Measurements from ENCODE around the gene SNX5. TPM values are rescaled to one million over a fixed set of nuclear protein-coding genes. Genes with fewer than 3 reads are reported as not detected.
A peak's percentile ranks its signal among the peaks of the same experiment; 100 is the strongest.

Gene SNX5
- polyA plus RNA-seq, 4 donors = 67.8 to 295 (median 79.1) TPM

DNA sequence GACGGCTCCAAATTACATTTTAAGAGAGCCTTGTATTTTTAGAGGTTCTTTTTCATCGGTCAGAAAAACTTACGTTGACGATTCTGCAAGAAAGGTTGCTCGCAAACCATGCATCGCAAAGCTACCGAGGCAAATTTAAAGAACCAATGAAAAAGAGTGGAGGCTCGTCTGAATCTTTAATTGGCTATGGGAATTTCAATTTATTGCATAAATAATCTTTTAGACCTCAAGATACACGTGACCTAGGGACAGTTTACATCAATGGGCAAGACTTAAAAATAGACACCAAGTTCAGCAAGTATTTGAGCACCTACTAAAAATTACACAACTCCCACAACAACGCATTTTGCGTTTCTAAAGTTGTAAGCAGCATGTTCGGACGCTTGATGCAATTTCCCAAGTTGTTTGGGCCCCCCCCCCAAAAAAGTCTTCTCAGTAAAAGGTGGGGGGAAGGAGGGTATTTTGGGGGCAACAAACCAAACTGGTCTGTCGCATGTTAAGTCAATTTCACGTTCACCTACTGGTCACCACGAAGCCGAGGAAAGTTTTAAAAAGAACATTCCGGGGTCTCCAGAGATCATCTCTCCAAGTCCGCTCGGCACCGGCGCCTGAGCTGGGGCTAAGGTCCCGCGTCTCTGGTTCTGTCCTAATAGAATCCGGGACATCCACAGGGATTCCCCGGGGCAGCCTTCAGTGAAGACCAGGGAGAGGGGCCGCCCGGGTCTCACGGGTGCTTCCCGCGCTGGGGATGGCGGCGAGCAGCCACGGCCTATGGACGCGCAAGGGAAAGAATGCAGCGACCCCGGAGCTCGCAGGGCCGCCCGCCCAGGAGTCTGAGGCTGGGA, 851 bp downstream of the SNX5 start:
- Histone ChIP-seq H3K4me3 (ENCODE audit: low read depth in 1 of 3, low read length in 3 of 3) (peak overlapping the region; percentile 77 to 98 (median 93)), H3K27me3 (ENCODE audit: control insufficient read depth in 3 of 3, insufficient read depth in 3 of 3, low read length in 3 of 3) (no peaks in the 10 kb centered on the region), H3K27ac (ENCODE audit: low read depth in 1 of 3, low read length in 2 of 3) (peak overlapping the region; percentile 95 to 100 (median 99)), H3K36me3 (ENCODE audit: control insufficient read depth in 3 of 3, insufficient read depth in 2 of 3, low read depth in 1 of 3, low read length in 3 of 3) (peaks cover 0 to 8% (median 0%) of the 10 kb centered on the region in 3 donors), H3K9me3 (ENCODE audit: control insufficient read depth in 2 of 2, insufficient read depth in 1 of 2, low read depth in 1 of 2, low read length in 1 of 2) (no peaks in the 10 kb centered on the region), H3K4me1 (ENCODE audit: control insufficient read depth in 3 of 3, insufficient read depth in 2 of 3, low read depth in 1 of 3, low read length in 2 of 3) (peaks cover 8 to 33% (median 30%) of the 10 kb centered on the region in 3 donors)
- 0 to 1% (median 0%) methylated on average over 40 to 41 of the region's 41 CpGs for WGBS, 3 donors
- FAIRE-seq (no peak), DNase-seq (peak; percentile 35 to 50)

DNA sequence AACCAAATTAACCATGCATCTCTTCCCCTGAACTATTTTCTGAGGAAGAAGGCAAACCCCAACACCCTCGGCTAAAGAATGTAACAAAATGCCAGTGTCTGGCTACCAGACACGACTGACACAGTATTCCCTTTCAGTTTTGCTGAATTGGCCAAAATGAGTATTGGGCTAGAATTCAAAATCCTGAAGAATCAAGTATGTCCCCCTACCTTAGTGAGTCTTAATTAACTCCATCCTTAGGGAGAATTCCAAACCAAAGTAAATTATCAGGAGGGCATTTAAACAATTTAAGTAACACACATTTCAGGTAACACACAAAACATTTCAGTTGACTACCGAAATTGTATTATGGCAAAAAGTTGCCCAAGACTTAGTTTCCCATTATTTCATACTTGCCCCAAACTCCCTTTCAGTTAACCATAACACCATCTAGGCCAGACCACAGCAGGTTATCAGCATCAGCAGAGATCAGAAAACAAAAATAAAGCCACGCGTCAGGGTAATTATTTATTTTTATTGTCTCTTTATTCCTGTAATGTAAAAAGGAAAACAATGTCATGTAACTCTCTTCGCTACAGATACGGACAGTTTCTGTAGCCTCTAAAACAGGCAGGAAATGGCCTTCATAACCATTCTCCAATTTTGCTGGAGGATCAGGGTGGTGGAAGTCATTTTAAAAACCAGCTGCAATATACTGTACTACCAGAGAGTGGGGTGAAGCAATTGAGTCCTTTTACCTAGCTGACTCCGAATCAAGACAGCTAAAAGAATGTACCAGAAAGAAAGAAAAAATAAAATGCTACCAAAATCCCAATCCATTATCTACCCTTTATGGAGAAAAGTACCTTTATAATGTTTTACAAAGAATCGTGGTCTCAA, 1.9 kb downstream of the SNX5 start:
- H3K4me3 ChIP-seq (ENCODE audit: low read depth in 1 of 3, low read length in 3 of 3) = peak overlapping the region; percentile 34 to 77 (median 45)
- no peaks in the 10 kb centered on the region for H3K9me3 ChIP-seq (ENCODE audit: control insufficient read depth in 2 of 2, insufficient read depth in 1 of 2, low read depth in 1 of 2, low read length in 1 of 2)
- FAIRE-seq = no peak
- WGBS, 3 donors = 2 to 5% (median 3%) methylated on average over 9 of the region's 9 CpGs
- DNase-seq = peak; percentile 50 to 69
- peak overlapping the region; percentile 91 to 99 (median 95) for H3K27ac ChIP-seq (ENCODE audit: low read depth in 1 of 3, low read length in 2 of 3)
- peaks cover 11 to 40% (median 31%) of the 10 kb centered on the region in 3 donors for H3K4me1 ChIP-seq (ENCODE audit: control insufficient read depth in 3 of 3, insufficient read depth in 2 of 3, low read depth in 1 of 3, low read length in 2 of 3)
- H3K36me3 ChIP-seq (ENCODE audit: control insufficient read depth in 3 of 3, insufficient read depth in 2 of 3, low read depth in 1 of 3, low read length in 3 of 3) = peaks cover 0 to 11% (median 0%) of the 10 kb centered on the region in 3 donors
- H3K27me3 ChIP-seq (ENCODE audit: control insufficient read depth in 3 of 3, insufficient read depth in 3 of 3, low read length in 3 of 3) = no peaks in the 10 kb centered on the region

DNA sequence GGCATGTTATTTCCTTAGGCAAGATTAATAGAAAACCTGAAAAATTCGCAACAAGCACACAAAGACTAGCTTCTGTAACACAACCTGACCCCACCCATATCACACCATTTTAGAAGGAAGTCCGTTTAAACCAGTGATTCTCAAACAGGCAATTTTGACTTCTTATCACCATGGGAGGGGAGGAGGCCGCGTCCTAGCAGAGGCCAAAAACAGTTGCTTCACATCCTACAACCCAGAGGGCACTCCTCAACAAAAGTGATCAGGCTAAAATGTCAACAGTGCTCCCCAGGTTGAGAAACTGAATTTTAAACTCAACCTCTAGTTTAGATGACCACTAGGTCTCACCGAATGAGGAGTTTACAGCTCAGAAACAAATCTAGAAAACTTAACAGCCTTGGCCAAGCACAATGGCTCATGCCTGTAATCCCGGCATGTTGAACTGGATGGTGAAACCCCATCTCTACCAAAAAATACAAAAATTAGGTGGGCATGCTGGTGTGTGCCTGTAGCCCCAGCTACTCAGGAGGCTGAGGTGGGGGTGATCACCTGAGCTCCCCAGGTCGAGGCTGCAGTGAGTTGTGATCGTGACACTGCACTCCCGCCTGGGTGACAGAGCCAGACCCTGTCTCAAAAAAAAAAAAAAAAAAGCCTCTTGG, 3.4 kb downstream of the SNX5 start:
- no peaks in the 10 kb centered on the region for H3K9me3 ChIP-seq (ENCODE audit: control insufficient read depth in 2 of 2, insufficient read depth in 1 of 2, low read depth in 1 of 2, low read length in 1 of 2)
- H3K27ac ChIP-seq (ENCODE audit: low read depth in 1 of 3, low read length in 2 of 3) = peak overlapping the region; percentile 91 to 99 (median 95)
- peak; percentile 31 to 47 for DNase-seq
- peaks cover 0 to 11% (median 0%) of the 10 kb centered on the region in 3 donors for H3K36me3 ChIP-seq (ENCODE audit: control insufficient read depth in 3 of 3, insufficient read depth in 2 of 3, low read depth in 1 of 3, low read length in 3 of 3)
- 16 to 37% (median 19%) methylated on average over 9 of the region's 9 CpGs for WGBS, 3 donors
- no peak for FAIRE-seq
- H3K27me3 ChIP-seq (ENCODE audit: control insufficient read depth in 3 of 3, insufficient read depth in 3 of 3, low read length in 3 of 3) = no peaks in the 10 kb centered on the region
- peaks cover 15 to 45% (median 34%) of the 10 kb centered on the region in 3 donors for H3K4me1 ChIP-seq (ENCODE audit: control insufficient read depth in 3 of 3, insufficient read depth in 2 of 3, low read depth in 1 of 3, low read length in 2 of 3)
- peak overlapping the region in 2 of 3 donors; percentile 39 to 77 for H3K4me3 ChIP-seq (ENCODE audit: low read depth in 1 of 3, low read length in 3 of 3)

DNA sequence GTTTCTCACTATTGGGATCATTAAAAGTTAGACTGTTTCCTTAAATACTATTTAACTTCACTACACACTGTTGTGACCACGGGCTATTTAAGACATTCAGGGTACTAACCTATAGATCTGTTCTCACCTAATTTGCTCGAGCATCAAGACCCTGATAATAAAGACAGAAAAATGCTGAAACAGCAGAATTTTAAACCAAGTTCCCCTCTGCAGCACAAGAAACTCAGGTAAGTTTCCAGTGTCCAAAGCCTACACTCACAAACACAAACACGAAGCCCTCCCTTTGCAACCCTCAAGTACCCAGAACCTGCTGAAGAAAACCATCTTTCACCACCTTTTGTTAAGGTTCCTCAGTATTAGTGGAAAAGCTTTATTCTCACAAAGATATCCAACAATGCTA, 4.0 kb downstream of the SNX5 start:
- Histone ChIP-seq H3K4me3 (ENCODE audit: low read depth in 1 of 3, low read length in 3 of 3) (no peak overlapping the region), H3K27me3 (ENCODE audit: control insufficient read depth in 3 of 3, insufficient read depth in 3 of 3, low read length in 3 of 3) (no peaks in the 10 kb centered on the region), H3K4me1 (ENCODE audit: control insufficient read depth in 3 of 3, insufficient read depth in 2 of 3, low read depth in 1 of 3, low read length in 2 of 3) (peaks cover 15 to 50% (median 34%) of the 10 kb centered on the region in 3 donors), H3K27ac (ENCODE audit: low read depth in 1 of 3, low read length in 2 of 3) (peak overlapping the region; percentile 1 to 99 (median 91)), H3K36me3 (ENCODE audit: control insufficient read depth in 3 of 3, insufficient read depth in 2 of 3, low read depth in 1 of 3, low read length in 3 of 3) (peaks cover 0 to 11% (median 0%) of the 10 kb centered on the region in 3 donors), H3K9me3 (ENCODE audit: control insufficient read depth in 2 of 2, insufficient read depth in 1 of 2, low read depth in 1 of 2, low read length in 1 of 2) (no peaks in the 10 kb centered on the region)
- FAIRE-seq = no peak
- WGBS, 3 donors = 39 to 55% (median 43%) methylated on average over 3 of the region's 3 CpGs
- DNase-seq = no peak

DNA sequence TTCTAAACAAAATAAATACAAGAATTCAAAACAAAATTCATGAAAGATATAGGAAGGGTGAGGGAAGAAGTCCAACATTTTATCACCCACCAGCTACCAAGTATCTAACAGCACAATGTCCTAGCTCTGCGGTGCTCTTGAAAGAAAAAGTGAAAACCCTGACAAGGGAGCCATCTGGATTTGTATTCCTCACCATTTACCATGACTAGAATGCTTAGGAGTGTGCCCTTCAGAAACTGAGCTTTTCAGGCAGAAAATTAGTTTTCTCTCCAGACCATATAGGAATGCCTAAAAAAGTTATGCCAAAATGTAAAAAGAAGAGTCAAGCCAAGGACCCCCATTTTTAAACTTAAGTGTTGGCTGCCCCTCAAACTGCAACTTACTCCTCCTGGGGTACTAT, 4.5 kb downstream of the SNX5 start:
- 65 to 75% (median 71%) methylated on average over 1 of the region's 1 CpG for WGBS, 3 donors
- no peak overlapping the region for H3K4me3 ChIP-seq (ENCODE audit: low read depth in 1 of 3, low read length in 3 of 3)
- H3K36me3 ChIP-seq (ENCODE audit: control insufficient read depth in 3 of 3, insufficient read depth in 2 of 3, low read depth in 1 of 3, low read length in 3 of 3) = peaks cover 0 to 11% (median 0%) of the 10 kb centered on the region in 3 donors
- H3K27ac ChIP-seq (ENCODE audit: low read depth in 1 of 3, low read length in 2 of 3) = peak overlapping the region in 2 of 3 donors; percentile 33 to 99
- H3K4me1 ChIP-seq (ENCODE audit: control insufficient read depth in 3 of 3, insufficient read depth in 2 of 3, low read depth in 1 of 3, low read length in 2 of 3) = peaks cover 16 to 56% (median 34%) of the 10 kb centered on the region in 3 donors
- H3K9me3 ChIP-seq (ENCODE audit: control insufficient read depth in 2 of 2, insufficient read depth in 1 of 2, low read depth in 1 of 2, low read length in 1 of 2) = no peaks in the 10 kb centered on the region
- no peak for FAIRE-seq
- DNase-seq = no peak
- no peaks in the 10 kb centered on the region for H3K27me3 ChIP-seq (ENCODE audit: control insufficient read depth in 3 of 3, insufficient read depth in 3 of 3, low read length in 3 of 3)

DNA sequence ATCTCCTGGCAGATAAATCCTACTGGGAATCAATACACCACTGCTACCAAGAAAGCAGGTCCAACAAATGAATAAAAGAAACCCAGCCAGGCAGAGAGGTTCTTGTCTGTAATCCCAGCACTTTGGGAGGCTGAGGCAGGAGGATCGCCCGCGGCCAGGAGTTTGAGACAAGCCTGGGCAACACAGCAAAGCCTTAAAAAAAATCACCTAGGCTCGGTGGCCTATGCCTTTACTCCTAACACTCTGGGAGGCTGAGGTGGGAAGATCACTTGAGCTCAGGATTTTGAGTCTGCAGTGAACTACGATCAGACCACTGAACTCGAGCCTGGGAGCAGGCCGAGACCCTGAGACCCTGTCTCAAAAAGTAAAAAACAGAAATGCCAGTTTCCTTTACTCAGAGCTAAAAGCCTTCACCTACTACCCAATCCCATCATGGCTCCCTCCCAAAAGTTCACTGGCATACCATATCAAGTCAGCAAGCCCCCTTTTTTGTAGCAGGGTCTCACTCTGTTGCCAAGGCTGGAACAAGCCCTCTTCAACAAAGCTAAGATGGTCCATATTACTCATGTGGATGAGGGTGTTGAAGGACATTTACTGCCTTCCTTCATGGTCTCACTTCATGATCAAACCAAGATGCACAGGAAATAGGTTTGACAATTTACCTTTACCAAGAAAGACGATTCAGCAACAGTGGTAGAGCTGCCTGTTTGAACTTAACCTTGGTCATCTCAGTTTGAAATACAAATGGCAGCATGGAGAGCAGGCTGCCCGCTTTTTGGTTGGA, 5.3 kb downstream of the SNX5 start:
- Histone ChIP-seq H3K36me3 (ENCODE audit: control insufficient read depth in 3 of 3, insufficient read depth in 2 of 3, low read depth in 1 of 3, low read length in 3 of 3) (peaks cover 0 to 11% (median 0%) of the 10 kb centered on the region in 3 donors), H3K4me1 (ENCODE audit: control insufficient read depth in 3 of 3, insufficient read depth in 2 of 3, low read depth in 1 of 3, low read length in 2 of 3) (peaks cover 21 to 62% (median 34%) of the 10 kb centered on the region in 3 donors), H3K9me3 (ENCODE audit: control insufficient read depth in 2 of 2, insufficient read depth in 1 of 2, low read depth in 1 of 2, low read length in 1 of 2) (no peaks in the 10 kb centered on the region), H3K4me3 (ENCODE audit: low read depth in 1 of 3, low read length in 3 of 3) (no peak overlapping the region), H3K27me3 (ENCODE audit: control insufficient read depth in 3 of 3, insufficient read depth in 3 of 3, low read length in 3 of 3) (no peaks in the 10 kb centered on the region), H3K27ac (ENCODE audit: low read depth in 1 of 3, low read length in 2 of 3) (peak overlapping the region in 2 of 3 donors; percentile 27 to 39)
- DNase-seq = no peak
- 77 to 84% (median 78%) methylated on average over 9 of the region's 9 CpGs for WGBS, 3 donors
- FAIRE-seq = no peak

DNA sequence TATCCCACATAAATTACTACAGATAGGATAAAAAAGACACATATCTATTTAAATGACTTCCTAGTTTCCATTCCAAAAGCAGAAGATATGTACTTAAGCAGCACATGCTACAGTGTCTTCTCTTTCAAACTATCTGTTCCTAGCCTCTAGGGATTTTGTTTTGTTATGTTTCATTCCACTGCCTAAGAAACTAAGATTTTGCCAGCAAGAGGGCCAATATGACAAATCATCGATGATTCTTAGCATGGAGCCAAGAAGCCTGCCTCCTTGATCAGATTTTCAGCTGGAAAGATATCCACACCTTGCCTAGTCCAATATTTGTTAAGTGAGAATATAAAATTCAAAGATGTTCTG, 7.0 kb downstream of the SNX5 start:
- DNase-seq (no peak), FAIRE-seq (no peak)
- WGBS, 3 donors = 3 to 36% (median 16%) methylated on average over 1 of the region's 1 CpG
- no peak overlapping the region for H3K4me3 ChIP-seq (ENCODE audit: low read depth in 1 of 3, low read length in 3 of 3)
- no peaks in the 10 kb centered on the region for H3K27me3 ChIP-seq (ENCODE audit: control insufficient read depth in 3 of 3, insufficient read depth in 3 of 3, low read length in 3 of 3)
- peaks cover 0 to 12% (median 0%) of the 10 kb centered on the region in 3 donors for H3K36me3 ChIP-seq (ENCODE audit: control insufficient read depth in 3 of 3, insufficient read depth in 2 of 3, low read depth in 1 of 3, low read length in 3 of 3)
- H3K4me1 ChIP-seq (ENCODE audit: control insufficient read depth in 3 of 3, insufficient read depth in 2 of 3, low read depth in 1 of 3, low read length in 2 of 3) = peaks cover 21 to 74% (median 38%) of the 10 kb centered on the region in 3 donors
- no peaks in the 10 kb centered on the region for H3K9me3 ChIP-seq (ENCODE audit: control insufficient read depth in 2 of 2, insufficient read depth in 1 of 2, low read depth in 1 of 2, low read length in 1 of 2)
- H3K27ac ChIP-seq (ENCODE audit: low read depth in 1 of 3, low read length in 2 of 3) = peak overlapping the region; percentile 32 to 55 (median 41)

All from small intestine (tissue), 7 donors.